ENCODE data around the gene SYT8.

Gene SYT8

DNA sequence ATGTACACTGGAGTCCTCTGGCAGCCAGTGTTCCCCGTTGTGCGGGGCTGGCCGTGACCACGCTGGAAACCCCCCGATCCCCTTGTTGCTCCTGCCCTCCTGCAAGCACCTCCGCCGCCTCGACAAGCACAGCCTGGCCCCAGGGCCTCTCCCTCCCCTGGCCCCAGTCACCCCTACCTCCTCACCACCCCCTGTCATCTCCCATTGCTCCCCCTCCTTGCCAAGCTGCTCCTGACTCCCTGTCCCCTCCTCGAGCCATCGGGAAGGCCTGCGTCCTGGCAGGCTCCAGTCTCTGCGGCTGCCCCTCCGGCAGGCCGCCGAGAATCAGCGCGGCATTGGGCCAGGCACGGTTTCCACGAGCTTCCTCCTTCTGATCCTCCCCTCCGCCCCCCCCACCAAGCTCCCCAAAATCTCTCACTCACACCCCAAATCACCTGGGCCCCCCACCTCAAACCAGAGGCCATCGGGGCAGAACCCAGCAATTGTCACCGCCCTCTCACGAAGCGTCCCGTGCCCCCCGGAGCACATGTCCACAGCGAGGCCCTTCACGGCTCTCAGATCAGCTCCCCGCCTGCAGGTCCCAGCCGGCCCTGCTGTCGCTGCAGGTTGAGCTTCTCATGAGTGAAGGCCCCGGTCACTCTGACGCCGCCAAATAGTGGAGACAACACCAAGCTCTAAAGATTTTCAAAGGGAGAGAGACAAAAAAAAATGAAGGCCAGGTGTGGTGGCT is 12.4 kb downstream of the SYT8 start:
- DNase-seq, result no peak

DNA sequence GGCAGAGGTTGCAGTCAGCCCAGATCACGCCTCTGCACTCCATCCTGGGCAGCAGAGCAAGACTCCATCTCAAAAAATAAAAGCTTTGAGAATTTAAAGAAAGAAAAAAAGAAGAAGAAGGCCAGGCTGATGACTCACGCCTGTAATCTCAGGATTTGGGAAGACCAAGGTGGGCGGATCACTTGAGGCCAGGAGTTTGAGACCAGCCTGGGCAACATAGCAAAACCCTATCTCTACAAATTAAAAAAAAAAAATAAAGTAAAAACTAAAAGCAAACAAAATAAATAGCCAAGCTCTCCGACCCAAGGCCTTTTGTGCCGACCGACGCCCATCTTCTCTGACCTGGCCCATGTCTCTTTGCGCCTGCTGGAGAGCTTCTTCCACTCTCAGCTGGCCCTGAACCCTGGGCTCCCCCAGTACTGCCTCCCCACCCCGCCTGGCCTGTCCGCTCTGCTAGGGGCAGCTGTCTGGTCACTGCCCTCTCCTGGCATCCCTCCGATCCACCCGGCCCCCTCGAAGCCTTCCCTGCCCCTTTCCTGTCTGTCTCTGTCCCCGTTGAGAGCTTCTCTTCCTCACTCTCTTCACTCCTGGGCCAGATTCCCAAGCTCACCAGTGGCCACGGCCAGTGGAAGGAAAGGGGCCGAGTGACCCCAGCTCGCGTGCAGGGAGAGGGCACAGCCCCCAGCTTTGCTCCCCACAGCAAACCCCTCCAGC is 13.3 kb downstream of the SYT8 start:
- DNase-seq, result no peak

DNA sequence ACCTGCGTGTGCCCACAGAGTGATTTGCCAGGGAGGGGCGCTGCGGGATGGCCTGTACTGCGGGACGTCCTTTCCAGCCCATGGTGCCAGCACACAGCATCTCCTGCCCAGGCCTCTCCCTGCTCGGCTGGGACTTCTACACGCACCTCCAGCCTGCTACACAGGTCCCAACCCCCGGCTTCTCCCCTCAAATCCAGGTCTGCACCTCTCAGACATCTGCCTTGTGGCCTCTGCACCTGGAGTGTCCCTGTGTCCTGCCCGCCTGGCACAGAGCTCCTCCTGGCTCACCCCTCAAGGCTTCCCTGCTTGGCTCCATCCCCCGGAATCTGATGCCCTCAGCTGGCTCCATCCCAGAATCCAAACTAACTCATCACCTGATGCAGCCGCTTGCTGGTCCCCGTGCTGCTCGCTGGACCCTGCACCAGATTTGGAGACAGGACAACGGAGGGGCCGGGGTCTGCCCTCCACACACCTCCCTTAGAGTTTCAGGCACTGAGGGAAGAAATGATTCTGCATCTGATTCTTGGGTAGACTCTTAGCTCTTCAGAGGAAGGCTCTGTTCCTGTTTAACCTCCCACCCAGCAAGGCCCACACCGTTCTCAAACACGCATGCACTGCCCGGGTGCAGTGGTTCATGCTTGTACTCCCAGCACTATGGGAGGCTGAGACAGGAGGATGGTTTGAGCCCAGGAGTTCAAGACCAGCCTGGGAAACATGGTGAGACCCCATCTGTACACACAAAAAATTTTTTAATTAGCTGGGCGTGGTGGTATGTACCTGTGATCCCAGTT is 14.0 kb downstream of the SYT8 start:
- no peak for DNase-seq

DNA sequence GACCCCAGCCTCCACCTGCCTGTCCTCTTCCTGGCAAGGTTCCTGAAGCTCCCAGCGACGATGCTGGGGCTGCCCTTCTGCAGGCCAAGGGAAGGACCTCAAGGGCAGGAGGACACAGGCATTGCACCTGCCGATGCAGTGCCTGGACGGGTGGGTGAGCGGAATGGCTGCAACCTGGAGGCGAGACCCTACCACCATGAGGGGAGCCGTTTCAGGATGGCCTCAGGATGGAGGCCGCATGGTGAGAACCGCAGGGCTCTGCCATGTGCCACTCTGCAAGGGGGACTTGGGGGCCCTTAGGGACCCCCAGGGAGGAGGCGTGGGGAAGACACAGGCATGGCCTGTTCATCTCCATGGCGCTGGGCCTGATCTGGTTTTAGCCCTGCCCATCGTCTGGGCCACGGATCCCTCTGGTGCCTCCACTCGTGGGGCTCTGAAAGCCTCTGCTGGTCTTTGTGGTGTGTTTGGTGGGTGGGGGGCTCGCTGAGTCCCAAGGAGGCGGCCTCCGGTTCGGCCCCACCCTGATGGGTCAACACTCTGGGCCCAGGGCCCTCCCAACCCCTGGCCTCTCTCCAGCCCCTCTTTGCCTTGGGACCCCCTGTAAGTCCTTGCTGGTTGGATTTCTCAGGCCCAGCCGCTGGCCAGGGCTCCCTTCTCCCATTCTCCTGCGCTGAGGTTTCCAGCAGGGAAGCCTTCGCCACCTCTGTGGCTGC is 16.8 kb downstream of the SYT8 start:
- no peak for DNase-seq

DNA sequence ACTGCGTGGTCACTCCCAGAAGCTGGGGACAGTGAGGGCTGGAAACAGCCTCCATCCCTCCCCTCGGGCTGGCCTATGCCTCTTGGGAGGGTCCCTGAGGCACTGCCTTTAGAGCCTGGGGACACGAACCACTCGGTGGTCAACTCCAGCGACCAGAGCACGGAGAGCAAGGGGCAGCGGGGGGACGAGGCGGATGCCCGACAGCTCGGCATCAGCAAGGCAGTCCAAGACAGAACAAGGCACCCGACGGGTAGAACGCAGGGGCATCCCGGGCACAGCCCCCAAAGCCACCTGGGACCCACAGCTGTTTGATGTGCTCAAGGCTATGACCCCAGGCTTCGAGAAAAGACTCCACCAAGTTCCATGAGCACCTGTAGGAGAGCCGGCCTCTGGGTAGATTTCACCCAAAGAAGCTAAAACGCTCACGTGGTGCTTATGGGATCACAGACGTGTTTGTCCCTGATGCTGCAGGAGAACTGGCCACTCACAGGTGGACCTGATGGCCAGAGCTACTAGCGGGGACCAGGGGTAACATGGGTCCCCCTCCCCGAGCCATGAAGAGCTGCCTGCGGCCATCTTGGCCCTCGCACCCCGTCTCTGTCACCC is 17.6 kb downstream of the SYT8 start:
- no peak for DNase-seq

DNA sequence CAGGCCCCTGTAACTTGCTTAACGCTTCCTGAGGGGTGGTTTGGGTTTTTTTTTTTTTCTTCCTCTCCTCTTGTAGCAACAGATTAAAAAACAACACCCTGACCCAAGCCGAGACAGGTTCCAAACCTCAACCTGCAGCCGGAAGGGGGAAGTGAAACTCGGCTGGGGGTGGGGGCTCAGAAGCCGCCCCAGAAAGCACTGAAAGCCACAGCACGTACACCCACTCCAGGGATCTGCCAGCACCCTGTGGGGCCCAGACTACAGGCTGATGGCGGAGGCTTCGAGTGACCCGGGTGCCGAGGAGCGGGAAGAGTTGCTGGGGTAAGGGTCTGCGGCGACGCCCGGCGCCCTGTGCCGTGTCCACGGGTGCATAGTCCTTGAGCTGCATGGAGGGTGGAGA is 18.1 kb downstream of the SYT8 start, which contains the start of gene LSP1:
Gene LSP1 (plus strand): TSS at position 208 of the 400 bp plus-strand sequence. CDS start 61 bp downstream, at position 269.
- no peak for DNase-seq

DNA sequence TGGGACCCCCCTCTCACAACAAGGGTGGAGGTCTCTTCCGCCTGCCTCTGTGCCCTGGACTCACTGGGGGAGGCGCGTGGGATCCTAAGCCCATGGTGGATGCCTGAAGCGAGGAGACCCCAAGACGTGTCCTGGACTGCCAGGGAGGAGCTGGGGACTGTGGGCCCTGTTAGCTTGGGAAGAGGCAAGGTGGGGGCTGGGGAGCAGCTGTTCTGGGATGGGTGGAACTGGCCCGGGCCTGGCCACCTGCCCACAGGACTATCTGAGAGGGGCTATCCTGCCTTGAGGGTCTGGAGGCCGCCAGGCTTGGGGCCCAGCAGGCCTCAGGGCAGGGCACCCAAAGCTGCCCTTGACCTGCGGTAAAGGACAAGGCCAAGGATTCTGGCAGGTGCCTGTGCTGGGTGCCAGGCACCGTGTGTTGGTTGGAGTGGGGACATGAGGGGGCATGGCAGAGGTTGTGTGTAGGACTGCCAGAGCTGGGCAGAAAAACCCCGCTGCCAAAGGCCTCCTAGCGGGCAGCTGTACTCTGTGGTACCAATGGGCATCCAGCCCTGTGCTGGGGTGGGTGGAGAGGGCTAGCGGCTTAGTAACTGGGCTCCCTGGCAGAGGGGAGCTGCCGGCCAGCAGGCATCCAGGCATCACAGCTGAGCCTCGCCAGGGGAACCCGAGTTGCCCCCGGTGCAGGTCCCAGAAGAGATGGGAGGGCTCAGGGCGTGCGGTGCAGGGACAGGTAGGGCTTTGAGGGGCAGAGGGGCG is 18.8 kb downstream of the SYT8 start:
- DNase-seq, result no peak

DNA sequence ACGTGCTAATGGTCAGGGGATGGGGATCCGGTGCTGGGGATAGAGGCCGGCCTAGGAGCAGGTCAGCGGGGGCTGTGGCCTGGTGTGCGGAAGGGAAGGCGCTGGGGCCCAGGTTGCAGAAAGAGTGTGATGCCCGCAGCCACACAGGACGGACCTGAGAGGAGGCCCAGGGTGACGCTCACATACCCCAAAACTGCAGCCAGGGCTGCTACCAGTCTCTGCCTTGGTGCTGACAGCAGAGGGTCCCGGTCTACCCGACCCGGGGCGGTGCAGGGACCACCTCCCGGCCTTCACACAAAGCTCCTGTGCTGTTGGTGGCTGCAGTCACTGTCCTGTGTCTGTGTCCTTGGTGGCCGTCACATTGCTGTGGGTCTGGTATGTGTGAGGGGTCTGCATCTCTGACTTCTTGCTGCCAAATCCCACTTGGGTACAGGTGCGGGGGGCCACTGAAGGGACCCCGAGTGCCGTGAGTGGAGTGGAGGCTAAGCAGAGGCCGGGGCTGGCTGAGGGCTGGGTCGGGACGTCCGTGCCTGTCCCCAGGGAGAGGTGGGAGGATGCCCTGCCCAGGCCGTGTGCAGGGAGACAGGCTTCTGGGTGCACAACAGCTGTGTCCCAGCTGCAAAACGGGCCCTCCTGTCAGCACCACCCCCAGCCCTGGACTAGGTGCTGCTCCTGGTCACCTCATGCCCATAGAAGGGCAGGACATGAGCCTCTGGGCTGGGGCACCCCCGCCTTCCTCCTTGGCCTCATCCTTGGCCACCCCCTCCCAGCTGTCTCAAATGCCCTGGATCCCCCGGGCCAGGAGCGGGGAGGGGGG is 19.6 kb downstream of the SYT8 start:
- no peak for DNase-seq

DNA sequence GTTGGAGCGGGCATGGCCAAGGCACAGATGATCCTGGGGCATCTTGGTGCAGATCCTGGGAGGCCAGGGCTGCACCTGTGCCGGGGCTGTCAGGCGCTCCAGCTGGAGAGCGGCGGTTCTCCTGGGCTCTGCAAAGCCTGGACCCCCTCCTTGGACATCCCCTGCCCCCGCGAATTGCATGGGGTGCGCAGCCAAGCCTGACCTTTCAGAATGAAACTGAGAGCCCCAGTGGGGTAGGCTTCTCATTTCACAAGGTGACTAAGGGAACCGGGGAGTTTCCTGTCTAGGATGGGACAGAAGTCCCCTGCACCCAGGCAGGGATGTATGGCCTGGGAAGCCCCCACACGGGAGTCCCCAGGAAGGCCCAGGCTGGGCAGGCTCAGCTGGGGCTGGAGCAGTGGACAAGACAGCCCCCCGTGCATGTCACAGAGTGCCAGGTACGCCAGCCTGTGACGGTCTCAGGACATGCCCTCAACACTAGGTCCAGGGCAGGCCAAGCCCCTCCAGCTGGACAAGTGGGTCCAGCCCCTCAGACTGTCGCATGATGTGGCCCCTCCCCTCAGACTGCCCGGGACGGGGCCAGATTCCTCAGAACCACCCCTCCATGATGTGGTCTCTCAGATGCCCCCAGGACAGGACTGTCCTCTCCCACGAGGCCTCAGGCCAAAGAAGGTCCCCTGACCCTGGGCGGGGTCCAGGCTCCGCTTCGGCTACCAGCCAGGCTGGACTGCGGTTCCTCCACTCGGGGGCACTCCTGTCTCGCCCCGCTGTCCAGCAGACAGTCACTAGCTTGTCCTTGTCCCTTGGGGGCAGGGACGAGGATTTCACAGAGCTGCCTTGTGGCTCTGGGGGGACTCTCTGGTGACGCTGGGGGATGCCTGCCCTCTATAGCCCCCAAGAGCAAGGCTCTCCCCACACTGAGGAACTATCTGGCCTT is 20.4 kb downstream of the SYT8 start:
- DNase-seq, result no peak

DNA sequence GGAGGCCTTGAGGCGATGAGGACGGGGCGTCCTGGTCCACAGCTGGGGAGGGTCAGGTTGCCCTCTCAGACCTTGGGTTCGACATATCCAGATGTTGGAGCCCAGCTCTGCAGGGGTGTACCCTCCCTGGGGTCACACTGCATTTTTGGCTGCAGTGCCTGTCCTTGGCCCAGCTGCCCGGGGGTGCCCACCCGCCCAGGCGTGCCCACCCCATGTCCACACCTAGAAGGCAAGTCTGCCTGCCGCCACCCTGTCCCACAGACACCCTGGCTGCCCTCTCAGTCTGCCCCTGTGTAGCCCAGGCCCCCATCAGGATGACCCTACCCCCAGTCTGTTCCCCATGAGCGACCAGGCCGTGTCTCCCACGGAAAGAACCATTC is 21.1 kb downstream of the SYT8 start:
- no peak for DNase-seq

DNA sequence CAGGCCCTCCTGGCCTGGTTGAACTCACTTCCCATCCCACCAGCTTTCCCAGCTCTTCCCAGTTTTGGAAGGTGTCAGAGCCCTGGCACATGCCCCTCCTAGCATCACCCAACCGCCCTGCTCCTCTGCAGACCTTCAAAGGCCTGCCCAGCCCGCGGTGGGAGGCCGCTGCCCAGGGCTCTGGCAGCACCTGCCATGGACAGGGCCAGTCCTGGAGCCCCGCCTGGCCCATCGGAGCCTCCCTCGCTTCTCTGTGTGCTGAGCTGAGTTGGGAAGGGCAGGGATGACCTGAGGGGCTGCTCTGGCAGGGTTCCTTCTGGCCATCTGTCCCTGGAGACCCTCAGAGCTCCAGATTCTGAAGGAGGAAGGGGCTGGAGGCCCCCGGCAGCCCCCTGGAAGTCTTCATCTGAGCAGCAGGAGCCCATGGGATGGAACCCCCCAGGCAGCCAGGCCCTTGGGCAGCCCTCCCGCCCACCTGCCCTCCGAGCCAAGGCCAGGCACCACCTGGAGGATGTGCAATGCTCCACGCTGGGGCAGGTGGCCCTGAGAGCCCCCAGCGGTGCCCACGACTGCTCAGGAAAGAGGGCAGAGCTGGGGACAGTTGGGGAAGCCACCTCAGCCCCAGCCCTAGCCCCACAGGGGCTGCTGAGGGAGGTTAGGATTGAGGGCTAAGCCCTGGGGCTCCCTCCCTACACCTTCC is 21.7 kb downstream of the SYT8 start:
- DNase-seq, result no peak

DNA sequence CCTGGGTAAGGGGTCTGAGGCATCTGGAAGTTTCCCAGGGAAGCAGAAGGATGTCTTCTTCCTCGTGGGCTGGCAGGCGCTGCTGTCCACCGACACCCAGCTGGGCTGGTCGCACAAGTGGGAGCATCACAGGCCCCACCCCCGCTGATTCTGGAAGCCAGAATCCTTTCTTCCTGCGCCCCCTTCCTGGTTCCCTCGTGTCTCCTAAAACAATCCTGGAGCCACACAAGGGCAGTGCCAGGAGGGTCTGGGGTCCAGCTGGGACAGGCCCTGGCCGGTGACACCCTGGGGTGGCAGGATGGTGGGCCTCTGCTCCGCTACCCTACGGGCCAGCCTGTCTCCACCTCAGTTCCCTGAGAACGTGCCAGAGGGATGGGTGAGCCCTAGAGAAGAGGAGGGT is 22.3 kb downstream of the SYT8 start:
- DNase-seq, result no peak

DNA sequence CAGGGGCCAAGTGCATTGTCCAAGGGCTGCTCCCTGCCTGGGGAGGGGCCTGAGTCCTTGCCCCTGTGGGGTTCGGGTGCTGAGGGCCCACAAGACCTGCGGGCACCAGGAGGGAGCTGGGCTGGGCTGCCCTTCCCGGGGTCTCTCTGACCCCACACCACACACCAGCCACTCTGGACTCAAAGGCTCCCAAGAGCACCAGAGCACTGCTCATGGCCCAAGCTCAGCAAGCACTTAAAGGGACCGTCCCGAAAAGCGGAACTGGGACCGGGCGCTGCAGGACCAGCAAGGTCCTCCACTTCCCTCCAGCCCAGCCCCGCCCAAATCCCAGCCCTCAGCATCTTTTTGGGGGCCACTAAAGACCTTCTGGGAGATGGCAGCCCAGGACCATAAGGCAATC is 23.4 kb downstream of the SYT8 start:
- no peak for DNase-seq

DNA sequence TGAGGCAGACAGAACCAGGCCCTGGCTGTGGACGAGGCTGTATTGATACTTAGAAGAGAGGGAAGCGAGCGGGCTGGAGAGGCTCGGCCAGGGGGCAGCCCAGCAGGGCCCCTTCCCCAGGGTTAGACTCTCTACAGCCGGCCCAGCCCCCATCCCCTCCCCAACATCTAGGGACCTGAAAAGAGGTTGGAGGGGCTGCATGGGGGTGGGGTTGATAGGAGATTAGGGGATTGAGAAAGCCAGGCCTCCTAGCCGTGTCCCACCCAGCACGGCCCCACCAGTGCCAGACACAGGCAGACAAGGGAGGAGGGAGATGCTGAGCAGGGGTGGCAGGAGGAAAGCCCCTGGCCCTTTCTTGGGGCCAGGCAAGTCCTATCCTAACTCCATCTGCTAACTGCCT is 23.8 kb downstream of the SYT8 start:
- DNase-seq, result no peak

DNA sequence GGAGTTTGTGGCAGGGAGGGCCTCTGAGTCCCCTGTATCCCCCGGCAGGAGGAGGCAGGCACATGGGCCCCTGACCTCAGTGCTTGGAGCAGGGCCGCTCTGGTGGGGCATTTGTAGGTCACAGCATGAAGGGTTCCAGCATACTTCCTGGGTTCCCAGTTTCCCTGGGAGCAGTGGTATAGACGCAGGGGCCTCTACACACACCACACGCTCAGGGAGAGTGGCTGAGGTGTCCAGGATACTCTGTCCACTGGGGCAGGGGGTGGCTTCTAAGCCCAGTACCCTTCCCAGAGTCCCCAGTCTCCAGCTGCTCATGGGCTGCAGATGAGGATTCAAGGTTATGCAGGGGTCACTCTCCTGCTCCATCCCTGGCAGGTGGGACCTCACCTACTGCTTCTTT is 24.2 kb downstream of the SYT8 start:
- DNase-seq, result no peak

DNA sequence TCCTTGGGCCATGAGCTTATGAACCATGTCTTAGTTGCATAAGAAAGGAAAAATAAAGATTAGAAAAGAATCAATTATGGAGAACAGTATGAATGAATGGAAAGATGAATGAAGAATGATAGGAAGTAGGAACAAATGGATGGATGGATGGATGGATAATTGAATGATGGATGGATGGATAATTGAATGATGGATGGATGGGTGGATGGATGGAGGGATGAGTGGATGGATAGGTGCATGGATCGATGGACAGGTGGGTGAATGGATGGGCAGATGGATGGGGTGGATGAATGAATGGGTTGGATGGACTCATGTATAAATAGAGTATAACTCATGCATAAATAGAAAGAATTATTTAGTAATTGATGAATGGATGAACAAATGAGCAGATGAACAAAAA is 25.3 kb downstream of the SYT8 start:
- DNase-seq, result no peak

DNA sequence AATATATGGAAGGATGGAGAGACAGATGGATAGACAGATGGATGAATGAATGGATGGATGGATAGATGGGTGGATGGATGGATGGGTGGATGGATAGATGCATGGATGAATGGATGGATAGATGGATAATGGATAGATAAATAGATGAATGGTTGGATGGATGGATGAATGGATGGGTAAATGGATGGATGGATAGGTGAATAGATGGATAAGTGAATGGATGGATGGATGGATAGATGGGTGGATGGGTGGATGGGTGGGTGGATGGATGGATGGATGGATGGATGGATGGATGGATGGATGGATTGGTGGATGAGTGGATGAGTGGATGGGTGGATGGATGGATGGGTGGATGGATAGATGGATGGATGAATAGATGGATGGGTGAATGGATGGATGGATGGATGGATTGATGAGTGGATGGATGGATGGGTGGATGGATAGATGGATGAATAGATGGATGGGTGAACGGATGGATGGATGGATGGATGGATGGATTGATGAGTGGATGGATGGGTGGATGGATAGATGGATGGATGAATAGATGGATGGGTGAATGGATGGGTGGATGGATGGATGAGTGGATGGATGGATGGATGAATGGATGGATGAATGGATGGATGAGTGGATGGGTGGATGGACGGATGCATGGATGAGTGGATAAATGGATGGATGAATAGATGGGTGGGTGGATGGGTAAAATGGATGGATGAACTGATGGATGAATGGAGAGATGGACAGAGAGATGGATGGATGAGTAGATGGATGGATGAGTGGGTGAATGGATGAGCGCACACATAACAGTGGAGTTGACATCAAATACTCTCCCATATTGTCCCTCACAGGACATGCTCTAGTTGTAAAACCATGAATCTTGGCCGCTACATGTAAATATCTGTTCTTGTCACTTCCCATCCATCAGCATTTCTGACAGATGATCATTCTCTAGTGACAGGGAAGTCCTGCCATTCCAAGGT is 26.9 kb downstream of the SYT8 start:
- no peak for DNase-seq

Data from fibroblast of skin of right biceps (primary cell).